ENCODE results near the gene TOMM40. TPM values are rescaled to one million over a fixed set of nuclear protein-coding genes. Genes with fewer than 3 reads are reported as not detected.

TOMM40 gene
- total and polyA plus RNA-seq, 9 of the 15 experiments (the other 6 are each of a cell fraction or from before 2014, with no cell fraction given), result 0.89 to 290 (median 160) TPM

GRCh38 chr19:44845612-44846454 is 45.2 kb upstream of the TOMM40 start, which contains the start of gene NECTIN2 (continued):
- TF ChIP-seq, protein P1, sequence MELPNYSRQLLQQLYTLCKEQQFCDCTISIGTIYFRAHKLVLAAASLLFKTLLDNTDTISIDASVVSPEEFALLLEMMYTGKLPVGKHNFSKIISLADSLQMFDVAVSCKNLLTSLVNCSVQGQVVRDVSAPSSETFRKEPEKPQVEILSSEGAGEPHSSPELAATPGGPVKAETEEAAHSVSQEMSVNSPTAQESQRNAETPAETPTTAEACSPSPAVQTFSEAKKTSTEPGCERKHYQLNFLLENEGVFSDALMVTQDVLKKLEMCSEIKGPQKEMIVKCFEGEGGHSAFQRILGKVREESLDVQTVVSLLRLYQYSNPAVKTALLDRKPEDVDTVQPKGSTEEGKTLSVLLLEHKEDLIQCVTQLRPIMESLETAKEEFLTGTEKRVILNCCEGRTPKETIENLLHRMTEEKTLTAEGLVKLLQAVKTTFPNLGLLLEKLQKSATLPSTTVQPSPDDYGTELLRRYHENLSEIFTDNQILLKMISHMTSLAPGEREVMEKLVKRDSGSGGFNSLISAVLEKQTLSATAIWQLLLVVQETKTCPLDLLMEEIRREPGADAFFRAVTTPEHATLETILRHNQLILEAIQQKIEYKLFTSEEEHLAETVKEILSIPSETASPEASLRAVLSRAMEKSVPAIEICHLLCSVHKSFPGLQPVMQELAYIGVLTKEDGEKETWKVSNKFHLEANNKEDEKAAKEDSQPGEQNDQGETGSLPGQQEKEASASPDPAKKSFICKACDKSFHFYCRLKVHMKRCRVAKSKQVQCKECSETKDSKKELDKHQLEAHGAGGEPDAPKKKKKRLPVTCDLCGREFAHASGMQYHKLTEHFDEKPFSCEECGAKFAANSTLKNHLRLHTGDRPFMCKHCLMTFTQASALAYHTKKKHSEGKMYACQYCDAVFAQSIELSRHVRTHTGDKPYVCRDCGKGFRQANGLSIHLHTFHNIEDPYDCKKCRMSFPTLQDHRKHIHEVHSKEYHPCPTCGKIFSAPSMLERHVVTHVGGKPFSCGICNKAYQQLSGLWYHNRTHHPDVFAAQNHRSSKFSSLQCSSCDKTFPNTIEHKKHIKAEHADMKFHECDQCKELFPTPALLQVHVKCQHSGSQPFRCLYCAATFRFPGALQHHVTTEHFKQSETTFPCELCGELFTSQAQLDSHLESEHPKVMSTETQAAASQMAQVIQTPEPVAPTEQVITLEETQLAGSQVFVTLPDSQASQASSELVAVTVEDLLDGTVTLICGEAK (IDR thresholded peaks at IDR 0.05), result no peak
- TF ChIP-seq, protein P1 (CRISPR knock-in tag; IDR thresholded peaks at IDR 0.05), result no peak
- no peak for TF ChIP-seq ZNF445 (CRISPR knock-in tag; IDR thresholded peaks at IDR 0.05; ENCODE audit: low read depth)
- no peak for TF ChIP-seq EZH2 (IDR thresholded peaks at IDR 0.05; ENCODE audit: borderline replicate concordance, low read depth, low read length)
- TF ChIP-seq CAMTA2 (CRISPR knock-in tag; conservative IDR thresholded peaks at IDR 0.05), result no peak
- TF ChIP-seq MNT (conservative IDR thresholded peaks at IDR 0.05), result peak; percentile 91 to 93
- peak; percentile 41; the same call in 1 of the 2 replicates for TF ChIP-seq RB1 (IDR thresholded peaks at IDR 0.05; ENCODE audit: low read depth)
- TF ChIP-seq HLTF (IDR thresholded peaks at IDR 0.05), result peak; percentile 61; the same call in 1 of the 2 replicates
- no peak for TF ChIP-seq ZBTB8A (IDR thresholded peaks at IDR 0.05; ENCODE audit: partially characterized antibody)
- no peak for TF ChIP-seq DLX4 (CRISPR knock-in tag; IDR thresholded peaks at IDR 0.05)
- TF ChIP-seq NRF1 (conservative IDR thresholded peaks at IDR 0.05 in 1 of 2, IDR thresholded peaks at IDR 0.05 in 1 of 2), result 0 out of 4 replicates have a peak, but pooled peaks of 1 of the 2 experiments have one; percentile 17
- no peak for TF ChIP-seq GTF2A2 (tag; IDR thresholded peaks at IDR 0.05)
- TF ChIP-seq E4F1 (CRISPR knock-in tag; IDR thresholded peaks at IDR 0.05; ENCODE audit: borderline replicate concordance), result no peak
- TF ChIP-seq MCM7 (IDR thresholded peaks at IDR 0.05), result no peak

Data from K562 (cell line).